Measurements from ENCODE around the gene POU3F2.

DNA sequence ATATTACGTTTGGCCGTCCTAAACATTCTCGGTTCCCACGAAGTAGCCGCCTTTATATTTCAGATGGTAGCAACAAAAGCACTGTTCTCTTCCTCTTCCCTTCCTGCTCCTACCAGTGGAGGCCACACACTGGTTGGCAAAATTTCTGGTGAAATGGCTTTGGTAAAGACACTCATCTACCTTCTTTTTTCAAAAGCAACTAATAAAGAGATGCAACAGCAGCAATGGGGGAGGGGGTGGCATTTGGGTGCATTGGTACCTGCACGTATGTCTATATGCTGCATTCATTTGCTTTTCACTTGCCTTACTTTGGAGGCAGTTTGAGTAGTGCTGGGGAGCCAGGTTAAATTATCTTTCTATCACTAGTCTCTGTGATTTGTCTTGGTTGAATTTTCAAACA, 6.0 kb downstream of the POU3F2 start:
- TF ChIP-seq, protein P1, sequence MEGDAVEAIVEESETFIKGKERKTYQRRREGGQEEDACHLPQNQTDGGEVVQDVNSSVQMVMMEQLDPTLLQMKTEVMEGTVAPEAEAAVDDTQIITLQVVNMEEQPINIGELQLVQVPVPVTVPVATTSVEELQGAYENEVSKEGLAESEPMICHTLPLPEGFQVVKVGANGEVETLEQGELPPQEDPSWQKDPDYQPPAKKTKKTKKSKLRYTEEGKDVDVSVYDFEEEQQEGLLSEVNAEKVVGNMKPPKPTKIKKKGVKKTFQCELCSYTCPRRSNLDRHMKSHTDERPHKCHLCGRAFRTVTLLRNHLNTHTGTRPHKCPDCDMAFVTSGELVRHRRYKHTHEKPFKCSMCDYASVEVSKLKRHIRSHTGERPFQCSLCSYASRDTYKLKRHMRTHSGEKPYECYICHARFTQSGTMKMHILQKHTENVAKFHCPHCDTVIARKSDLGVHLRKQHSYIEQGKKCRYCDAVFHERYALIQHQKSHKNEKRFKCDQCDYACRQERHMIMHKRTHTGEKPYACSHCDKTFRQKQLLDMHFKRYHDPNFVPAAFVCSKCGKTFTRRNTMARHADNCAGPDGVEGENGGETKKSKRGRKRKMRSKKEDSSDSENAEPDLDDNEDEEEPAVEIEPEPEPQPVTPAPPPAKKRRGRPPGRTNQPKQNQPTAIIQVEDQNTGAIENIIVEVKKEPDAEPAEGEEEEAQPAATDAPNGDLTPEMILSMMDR (IDR thresholded peaks at IDR 0.05) = no peak
- no peak for TF ChIP-seq POLR2A (IDR thresholded peaks at IDR 0.05)
